CD4-positive, alpha-beta memory T cell (primary cell): Measurements from ENCODE around the gene LDLRAD4. TPM values are rescaled to one million over a fixed set of nuclear protein-coding genes. Genes with fewer than 3 reads are reported as not detected.

ENCODE experiments used
- CTCF ChIA-PET: fragments of 350-600 bp; sonication (Branson Sonifier 250); formaldehyde crosslinking; loops from one replicate; lab custom pipeline; 2021; ENCODE audit warnings: inconsistent platforms; ENCODE audit not compliant: partially characterized antibody; lab: Charles Lee
- POLR2A ChIA-PET: fragments of 350-600 bp; sonication (Branson Sonifier 250); formaldehyde crosslinking; loops from one replicate; lab custom pipeline; 2021; ENCODE audit not compliant: partially characterized antibody; lab: Charles Lee
- DNase-seq, 5 donors: peaks; one replicate each; pipeline versions ENCODE4 v3.0.0 to v3.0.0-alpha.2; 2020 to 2022; ENCODE audit warnings: mixed read lengths in 1 of 5
- H3K27ac ChIP-seq: one replicate; pipeline ENCODE4 v1.7.0; 2013; ENCODE audit warnings: low read depth, low read length
- H3K27me3 ChIP-seq: 2 replicates; pipeline ENCODE4 v1.7.0; 2013; ENCODE audit warnings: mild to moderate bottlenecking, low read length, moderate library complexity; ENCODE audit not compliant: insufficient read depth
- H3K36me3 ChIP-seq: 2 replicates; pipeline ENCODE4 v1.7.0; 2013; ENCODE audit warnings: mild to moderate bottlenecking, low read length, moderate library complexity; ENCODE audit not compliant: insufficient read depth
- H3K4me1 ChIP-seq: 2 replicates; pipeline ENCODE4 v1.7.0; 2013; ENCODE audit warnings: mild to moderate bottlenecking, low read length, moderate library complexity; ENCODE audit not compliant: insufficient read depth
- H3K4me3 ChIP-seq, 2 donors: one replicate each; pipeline ENCODE4 v1.7.0; 2013; ENCODE audit warnings: low read length in 2 of 2, mild to moderate bottlenecking in 1 of 2
- H3K9me3 ChIP-seq, 2 donors: one replicate each; pipeline ENCODE4 v1.7.0; 2013; ENCODE audit warnings: low read length in 2 of 2, control low read depth in 1 of 2; ENCODE audit not compliant: control insufficient read depth in 1 of 2
- H3K27ac Mint-ChIP-seq, 7 donors: one replicate each; pipeline ENCODE4 v1.8.0; 2020 to 2021; ENCODE audit warnings: mixed read lengths in 7 of 7, mild to moderate bottlenecking in 6 of 7, inconsistent platforms in 3 of 7, moderate library complexity in 3 of 7
- H3K27me3 Mint-ChIP-seq, 2 donors: one replicate each; pipeline ENCODE4 v1.8.0; 2020 to 2021; ENCODE audit warnings: mixed read lengths in 2 of 2
- H3K36me3 Mint-ChIP-seq, 2 donors: one replicate each; pipeline ENCODE4 v1.8.0; 2020 to 2021; ENCODE audit warnings: mixed read lengths in 2 of 2, inconsistent platforms in 1 of 2, mild to moderate bottlenecking in 1 of 2
- H3K4me1 Mint-ChIP-seq, 4 donors: one replicate each; pipeline ENCODE4 v1.8.0; 2020 to 2021; ENCODE audit warnings: mixed read lengths in 4 of 4, mild to moderate bottlenecking in 1 of 4
- H3K4me3 Mint-ChIP-seq, 8 donors: one replicate each; pipeline ENCODE4 v1.8.0; 2020 to 2021; ENCODE audit warnings: mixed read lengths in 8 of 8, mild to moderate bottlenecking in 7 of 8, moderate library complexity in 6 of 8, inconsistent platforms in 3 of 8
- H3K9me3 Mint-ChIP-seq, 8 donors: one replicate each; pipeline ENCODE4 v1.8.0; 2020 to 2021; ENCODE audit warnings: mixed read lengths in 8 of 8, mild to moderate bottlenecking in 5 of 8, inconsistent platforms in 3 of 8, moderate library complexity in 1 of 8
- intact Hi-C: fragments of 100-400 bp; cut with micrococcal nuclease; formaldehyde crosslinking; loops from one replicate; pipeline ENCODE4 v1.15.1; 2023
- polyA plus RNA-seq, 2 donors: library from polyadenylated mRNA; unstranded; fragments of 300-500 nt; fragmentation: Illumina TruSeq; gene quantifications; one replicate each; pipeline ENCODE4 v1.2.3, GENCODE V29; 2021
- total RNA-seq, 2 experiments: library from RNA; stranded (reverse); gene quantifications; one replicate each; pipeline ENCODE4 v1.2.3, GENCODE V29; 2021

Gene LDLRAD4
- total and polyA plus RNA-seq, 4 experiments from 2014 or later, result 17.4 to 63.0 (median 36.6) TPM

DNA sequence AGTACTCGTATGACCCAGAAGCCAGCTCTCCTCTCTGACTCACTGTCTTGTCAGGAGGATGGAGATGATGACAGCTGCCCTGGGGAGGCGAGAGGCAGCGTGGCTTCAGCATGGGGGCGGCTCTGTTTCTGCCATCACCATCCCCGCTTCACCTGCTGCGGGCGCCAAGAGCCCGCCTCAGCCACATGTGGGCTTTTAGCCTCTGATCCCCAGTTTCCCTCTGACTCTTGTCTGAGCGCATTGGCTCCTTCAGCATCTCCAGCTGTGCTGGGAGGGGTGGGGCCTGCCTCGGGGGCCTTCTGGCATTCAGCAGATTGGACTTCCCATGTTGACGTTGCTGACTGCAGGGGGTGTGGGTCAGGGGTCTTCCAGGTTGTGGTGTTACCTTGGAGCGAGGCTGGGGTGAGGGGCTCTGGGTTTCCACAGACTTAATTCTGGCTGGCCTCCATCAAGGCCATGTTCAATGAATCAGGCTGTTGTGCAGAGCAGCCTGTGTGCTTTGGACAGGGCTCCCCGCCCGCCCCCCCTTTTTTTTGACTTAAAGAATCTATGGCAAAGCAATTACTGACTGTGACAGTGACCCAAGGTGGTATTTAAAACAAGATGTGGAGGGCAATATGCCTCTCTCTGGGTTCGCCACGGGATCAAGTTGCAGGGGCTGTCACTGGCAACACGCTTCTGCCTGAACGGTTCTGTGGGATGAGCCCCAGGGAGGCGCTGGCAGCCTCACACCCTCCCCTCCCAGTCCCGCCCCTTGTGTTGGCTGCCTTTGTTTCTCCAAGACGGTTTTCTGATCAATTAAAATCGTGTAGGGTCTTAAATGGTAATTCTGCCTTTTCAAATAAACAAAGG is 228.3 kb downstream of the LDLRAD4 start:
- Mint-ChIP-seq H3K27me3 (no peaks in the 10 kb centered on the region), H3K27ac (peak overlapping the region in 1 of 7 donors; percentile 34), H3K4me3 (no peak overlapping the region), H3K9me3 (no peaks in the 10 kb centered on the region), H3K4me1 (peaks cover 15 to 27% (median 23%) of the 10 kb centered on the region in 4 donors), H3K36me3 (peaks cover 2 to 5% of the 10 kb centered on the region in 2 donors)
- H3K4me3 ChIP-seq, result no peak overlapping the region
- intact Hi-C loops, result no loop called here
- H3K36me3 ChIP-seq, result no peaks in the 10 kb centered on the region
- ChIA-PET POLR2A (no interaction called here), CTCF (no interaction called here)
- no peaks in the 10 kb centered on the region for H3K9me3 ChIP-seq
- no peak for DNase-seq
- no peaks in the 10 kb centered on the region for H3K27me3 ChIP-seq
- no peak overlapping the region for H3K27ac ChIP-seq
- peaks cover 5% of the 10 kb centered on the region for H3K4me1 ChIP-seq

- Mint-ChIP-seq H3K4me1 (peaks cover 13 to 29% (median 25%) of the 10 kb centered on the region in 4 donors), H3K27me3 (no peaks in the 10 kb centered on the region), H3K4me3 (no peak overlapping the region), H3K27ac (peak overlapping the region in 1 of 7 donors; percentile 61), H3K9me3 (no peaks in the 10 kb centered on the region), H3K36me3 (peaks cover 2 to 5% of the 10 kb centered on the region in 2 donors)
- no peaks in the 10 kb centered on the region for H3K27me3 ChIP-seq
- intact Hi-C loops, result no loop called here
- no peak for DNase-seq
- H3K4me1 ChIP-seq, result peaks cover 5% of the 10 kb centered on the region
- no peak overlapping the region for H3K27ac ChIP-seq
- POLR2A ChIA-PET, result no interaction called here
- H3K9me3 ChIP-seq, result no peaks in the 10 kb centered on the region
- H3K4me3 ChIP-seq, result no peak overlapping the region
- CTCF ChIA-PET, result no interaction called here
- H3K36me3 ChIP-seq, result no peaks in the 10 kb centered on the region
Observed at GRCh38 chr18:13447621-13448334, 229.2 kb downstream of the LDLRAD4 start.

- POLR2A ChIA-PET, result no interaction called here
- DNase-seq, result no peak
- Mint-ChIP-seq H3K4me1 (peaks cover 10 to 28% (median 23%) of the 10 kb centered on the region in 4 donors), H3K36me3 (peaks cover 2 to 5% of the 10 kb centered on the region in 2 donors), H3K4me3 (no peak overlapping the region), H3K9me3 (no peaks in the 10 kb centered on the region), H3K27ac (no peak overlapping the region), H3K27me3 (no peaks in the 10 kb centered on the region)
- no peaks in the 10 kb centered on the region for H3K27me3 ChIP-seq
- no peak overlapping the region for H3K4me3 ChIP-seq
- intact Hi-C loops, result no loop called here
- H3K9me3 ChIP-seq, result no peaks in the 10 kb centered on the region
- H3K36me3 ChIP-seq, result no peaks in the 10 kb centered on the region
- no peak overlapping the region for H3K27ac ChIP-seq
- peaks cover 5% of the 10 kb centered on the region for H3K4me1 ChIP-seq
- CTCF ChIA-PET, result interaction anchor here (1.2 kb wide), 1 partner anchor 232 kb away, joined by 3 read pairs; no protein-coding TSS in a partner anchor
Observed at GRCh38 chr18:13448335-13448795, 229.8 kb downstream of the LDLRAD4 start.

GRCh38 chr18:13449651-13450050 is 231.1 kb downstream of the LDLRAD4 start:
- Histone ChIP-seq H3K9me3 (no peaks in the 10 kb centered on the region), H3K4me1 (peaks cover 5% of the 10 kb centered on the region), H3K27ac (no peak overlapping the region), H3K4me3 (no peak overlapping the region), H3K27me3 (no peaks in the 10 kb centered on the region), H3K36me3 (no peaks in the 10 kb centered on the region)
- Mint-ChIP-seq H3K27ac (peak overlapping the region in 2 of 7 donors; percentile 30 to 38), H3K4me1 (peaks cover 10 to 31% (median 23%) of the 10 kb centered on the region in 4 donors), H3K27me3 (no peaks in the 10 kb centered on the region), H3K36me3 (peaks cover 2 to 5% of the 10 kb centered on the region in 2 donors), H3K4me3 (no peak overlapping the region), H3K9me3 (no peaks in the 10 kb centered on the region)
- intact Hi-C loops, result no loop called here
- no peak for DNase-seq
- POLR2A ChIA-PET, result no interaction called here
- CTCF ChIA-PET, result interaction anchor here (1.2 kb wide), 1 partner anchor 233 kb away, joined by 3 read pairs; no protein-coding TSS in a partner anchor

DNA sequence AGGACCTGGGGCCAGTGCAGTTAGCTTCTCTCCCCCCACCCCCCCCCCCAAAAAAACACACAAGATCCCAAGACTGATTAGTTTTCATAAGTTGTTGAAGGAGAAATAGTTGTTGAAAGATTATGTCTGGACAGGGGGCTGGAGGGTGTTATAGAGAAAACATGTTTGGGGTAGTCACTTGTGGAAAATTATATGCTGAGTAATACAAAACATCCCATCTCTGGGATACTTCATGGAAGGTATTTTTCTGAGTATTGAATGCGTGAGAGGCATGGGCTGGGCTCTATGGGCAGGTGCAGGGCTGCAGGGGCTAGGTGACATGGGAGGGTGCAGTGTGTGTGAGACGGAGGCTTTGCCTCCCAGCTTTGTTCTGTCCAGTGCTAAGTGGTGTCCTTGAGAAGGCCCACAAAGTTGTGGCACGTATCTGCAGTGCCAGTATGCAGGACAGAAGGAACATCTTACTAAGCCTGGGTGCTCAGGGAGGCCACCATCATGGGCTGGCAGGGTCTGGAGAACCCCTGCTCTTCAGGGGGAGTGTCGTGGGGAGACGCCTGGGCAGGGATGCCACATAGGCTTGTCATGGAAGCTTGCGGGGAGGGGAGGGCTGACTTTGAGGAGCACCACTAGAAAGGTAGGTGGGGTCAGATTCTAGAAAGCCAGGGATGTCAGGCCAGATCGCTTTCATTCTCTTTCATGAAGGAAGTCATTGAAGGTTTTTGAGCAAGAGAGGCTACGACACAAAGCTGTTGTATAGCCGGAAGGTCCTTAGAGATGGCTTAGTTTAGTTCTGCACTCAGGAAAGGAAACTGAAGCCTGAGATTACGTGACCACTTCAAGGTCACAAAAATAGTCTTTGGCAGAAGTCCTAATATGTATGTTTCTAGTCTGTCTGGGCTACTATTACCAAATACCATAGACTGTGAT is 232.0 kb downstream of the LDLRAD4 start:
- H3K4me1 ChIP-seq, result peaks cover 11% of the 10 kb centered on the region
- no peak for DNase-seq
- intact Hi-C loops, result no loop called here
- Mint-ChIP-seq H3K4me1 (peaks cover 12 to 40% (median 28%) of the 10 kb centered on the region in 4 donors), H3K9me3 (no peaks in the 10 kb centered on the region), H3K36me3 (peaks cover 2 to 5% of the 10 kb centered on the region in 2 donors), H3K4me3 (no peak overlapping the region), H3K27me3 (no peaks in the 10 kb centered on the region), H3K27ac (peak overlapping the region in 5 of 7 donors; percentile 12 to 66 (median 54))
- no peaks in the 10 kb centered on the region for H3K36me3 ChIP-seq
- H3K27ac ChIP-seq, result no peak overlapping the region
- CTCF ChIA-PET, result interaction anchor here (1.4 kb wide), 1 partner anchor 25 kb away, joined by 3 read pairs; no protein-coding TSS in a partner anchor
- no peaks in the 10 kb centered on the region for H3K27me3 ChIP-seq
- H3K4me3 ChIP-seq, result no peak overlapping the region
- H3K9me3 ChIP-seq, result no peaks in the 10 kb centered on the region
- POLR2A ChIA-PET, result no interaction called here

DNA sequence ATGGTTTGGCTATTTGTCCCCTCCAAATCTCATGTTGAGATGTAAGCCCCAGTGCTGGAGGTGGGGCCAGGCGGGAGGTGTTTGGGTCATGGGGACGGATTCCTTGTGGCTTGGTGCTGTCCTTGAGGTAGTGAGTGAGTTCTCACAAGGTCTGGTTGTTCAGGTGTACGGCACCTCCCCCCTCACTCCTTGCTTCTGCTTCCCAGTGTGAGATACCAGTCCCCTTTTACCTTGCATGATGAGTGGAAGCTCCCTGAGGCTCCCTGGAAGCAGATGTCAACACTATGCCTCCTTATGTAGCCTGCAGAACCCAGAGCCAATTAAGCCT is 232.6 kb downstream of the LDLRAD4 start:
- no peaks in the 10 kb centered on the region for H3K9me3 ChIP-seq
- H3K4me1 ChIP-seq, result peaks cover 16% of the 10 kb centered on the region
- no peaks in the 10 kb centered on the region for H3K9me3 Mint-ChIP-seq
- peaks cover 16 to 46% (median 34%) of the 10 kb centered on the region in 4 donors for H3K4me1 Mint-ChIP-seq
- POLR2A ChIA-PET, result no interaction called here
- CTCF ChIA-PET, result interaction anchor here (1.4 kb wide), 1 partner anchor 26 kb away, joined by 3 read pairs; no protein-coding TSS in a partner anchor
- peaks cover 2 to 5% of the 10 kb centered on the region in 2 donors for H3K36me3 Mint-ChIP-seq
- peak overlapping the region in 1 of 7 donors; percentile 66 for H3K27ac Mint-ChIP-seq
- H3K27ac ChIP-seq, result no peak overlapping the region
- H3K36me3 ChIP-seq, result no peaks in the 10 kb centered on the region
- H3K4me3 Mint-ChIP-seq, result no peak overlapping the region
- intact Hi-C loops, result no loop called here
- H3K27me3 Mint-ChIP-seq, result no peaks in the 10 kb centered on the region
- DNase-seq, result no peak
- no peak overlapping the region for H3K4me3 ChIP-seq
- no peaks in the 10 kb centered on the region for H3K27me3 ChIP-seq
